ENCODE measurements around the gene TEX51.

TEX51 gene

DNA sequence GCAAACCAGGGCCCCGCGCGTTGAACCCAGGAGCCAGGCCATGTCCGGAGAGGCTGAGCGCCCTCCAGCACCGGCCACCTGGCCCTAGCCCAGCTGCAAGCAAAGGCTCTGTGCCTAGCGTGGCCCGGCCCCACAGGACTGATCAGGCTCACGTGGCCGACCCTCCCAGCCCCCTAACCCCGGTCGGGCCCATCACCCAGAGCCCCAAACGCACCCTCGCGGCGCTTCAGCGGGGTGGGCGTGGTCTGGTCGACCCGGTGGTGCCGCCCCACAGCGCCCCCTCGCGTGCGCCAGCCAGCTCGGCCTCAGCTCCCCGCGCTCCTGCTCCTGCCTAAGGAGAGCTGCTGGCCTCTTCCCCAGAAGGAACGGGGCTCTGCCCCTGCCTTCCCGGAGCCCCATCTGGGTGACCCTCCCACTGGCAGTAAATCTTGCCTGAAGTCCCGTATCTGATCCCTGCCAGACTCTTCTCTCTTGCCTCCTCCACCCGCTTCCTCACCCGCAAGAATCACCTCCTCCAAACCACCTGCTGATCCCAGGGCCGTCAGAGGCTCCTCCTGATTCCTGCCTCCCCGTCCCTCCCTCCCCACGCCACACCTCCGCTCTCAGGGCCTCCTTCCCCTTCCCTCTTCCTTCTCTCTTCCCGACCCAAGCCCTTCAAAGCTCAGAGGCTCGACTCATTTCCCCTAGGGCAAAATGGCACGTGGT, 12.3 kb upstream of the TEX51 start:
- TF ChIP-seq, protein P1, sequence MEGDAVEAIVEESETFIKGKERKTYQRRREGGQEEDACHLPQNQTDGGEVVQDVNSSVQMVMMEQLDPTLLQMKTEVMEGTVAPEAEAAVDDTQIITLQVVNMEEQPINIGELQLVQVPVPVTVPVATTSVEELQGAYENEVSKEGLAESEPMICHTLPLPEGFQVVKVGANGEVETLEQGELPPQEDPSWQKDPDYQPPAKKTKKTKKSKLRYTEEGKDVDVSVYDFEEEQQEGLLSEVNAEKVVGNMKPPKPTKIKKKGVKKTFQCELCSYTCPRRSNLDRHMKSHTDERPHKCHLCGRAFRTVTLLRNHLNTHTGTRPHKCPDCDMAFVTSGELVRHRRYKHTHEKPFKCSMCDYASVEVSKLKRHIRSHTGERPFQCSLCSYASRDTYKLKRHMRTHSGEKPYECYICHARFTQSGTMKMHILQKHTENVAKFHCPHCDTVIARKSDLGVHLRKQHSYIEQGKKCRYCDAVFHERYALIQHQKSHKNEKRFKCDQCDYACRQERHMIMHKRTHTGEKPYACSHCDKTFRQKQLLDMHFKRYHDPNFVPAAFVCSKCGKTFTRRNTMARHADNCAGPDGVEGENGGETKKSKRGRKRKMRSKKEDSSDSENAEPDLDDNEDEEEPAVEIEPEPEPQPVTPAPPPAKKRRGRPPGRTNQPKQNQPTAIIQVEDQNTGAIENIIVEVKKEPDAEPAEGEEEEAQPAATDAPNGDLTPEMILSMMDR (IDR thresholded peaks at IDR 0.05; ENCODE audit: insufficient read depth, low read depth, low read length, missing control alignments): no peak
- peak; percentile 3 for DNase-seq (ENCODE audit: low read depth)
- no peak overlapping the region for H3K4me3 ChIP-seq (ENCODE audit: low read length)

DNA sequence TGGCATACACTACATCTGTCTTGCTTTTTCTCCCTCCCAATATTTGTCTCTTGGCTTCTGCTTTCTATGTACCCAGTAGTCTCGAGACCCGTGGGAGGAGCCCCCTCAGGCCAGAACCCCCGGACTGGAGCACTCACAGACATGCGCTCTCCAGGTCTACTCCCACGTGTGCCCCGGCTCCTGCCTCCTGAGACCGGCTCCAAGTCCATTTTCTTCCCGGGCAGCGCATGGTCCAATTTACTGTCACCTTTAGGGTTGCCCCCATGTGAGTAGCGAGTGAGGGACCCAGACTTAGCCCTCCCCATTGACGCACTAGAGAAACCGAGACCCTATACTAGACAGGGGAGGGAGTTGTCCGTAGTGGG, 11.8 kb upstream of the TEX51 start:
- no peak for DNase-seq (ENCODE audit: low read depth)
- TF ChIP-seq, protein P1 (IDR thresholded peaks at IDR 0.05; ENCODE audit: insufficient read depth, low read depth, low read length, missing control alignments): no peak
- no peak overlapping the region for H3K4me3 ChIP-seq (ENCODE audit: low read length)

DNA sequence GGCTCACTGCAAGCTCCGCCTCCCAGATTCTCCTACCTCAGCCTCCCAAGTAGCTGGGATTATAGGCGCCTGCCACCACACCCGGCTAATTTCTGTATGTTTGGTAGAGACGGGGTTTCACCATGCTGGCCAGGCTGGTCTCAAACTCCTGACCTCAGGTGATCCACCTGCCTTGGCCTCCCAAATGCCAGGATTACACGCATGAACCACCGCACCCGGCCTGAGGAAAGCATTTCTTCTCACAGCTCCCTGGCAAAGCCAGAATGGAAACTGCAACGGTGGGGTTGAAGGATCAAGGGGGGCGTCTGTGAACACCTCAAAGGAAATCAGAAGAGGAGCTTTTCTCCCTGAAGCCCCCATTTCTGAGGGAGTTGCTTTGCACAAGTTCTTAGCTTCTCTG, 11.2 kb upstream of the TEX51 start:
- no peak for DNase-seq (ENCODE audit: low read depth)
- no peak overlapping the region for H3K4me3 ChIP-seq (ENCODE audit: low read length)
- TF ChIP-seq, protein P1 (IDR thresholded peaks at IDR 0.05; ENCODE audit: insufficient read depth, low read depth, low read length, missing control alignments): no peak

DNA sequence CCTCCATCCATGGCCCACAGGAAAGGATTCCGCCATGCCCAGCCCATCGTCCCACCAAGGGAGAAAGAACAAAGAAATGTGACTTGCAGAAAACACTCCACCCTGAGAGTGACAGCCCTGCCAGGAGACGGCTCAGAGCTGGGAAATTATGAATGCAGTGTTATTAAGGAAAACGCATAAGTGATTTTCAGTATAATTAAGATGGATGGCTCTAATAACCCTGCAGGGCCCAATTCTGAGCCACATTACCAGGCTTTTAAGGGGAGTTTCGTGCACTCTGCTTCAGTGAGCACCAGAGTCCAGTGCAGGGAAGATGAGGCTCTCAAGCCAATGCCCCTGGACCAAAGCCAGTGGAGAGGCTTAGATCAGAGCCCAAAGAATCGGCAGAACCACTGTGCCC, 10.6 kb upstream of the TEX51 start:
- no peak for DNase-seq (ENCODE audit: low read depth)
- TF ChIP-seq, protein P1 (IDR thresholded peaks at IDR 0.05; ENCODE audit: insufficient read depth, low read depth, low read length, missing control alignments): no peak
- H3K4me3 ChIP-seq (ENCODE audit: low read length): no peak overlapping the region

DNA sequence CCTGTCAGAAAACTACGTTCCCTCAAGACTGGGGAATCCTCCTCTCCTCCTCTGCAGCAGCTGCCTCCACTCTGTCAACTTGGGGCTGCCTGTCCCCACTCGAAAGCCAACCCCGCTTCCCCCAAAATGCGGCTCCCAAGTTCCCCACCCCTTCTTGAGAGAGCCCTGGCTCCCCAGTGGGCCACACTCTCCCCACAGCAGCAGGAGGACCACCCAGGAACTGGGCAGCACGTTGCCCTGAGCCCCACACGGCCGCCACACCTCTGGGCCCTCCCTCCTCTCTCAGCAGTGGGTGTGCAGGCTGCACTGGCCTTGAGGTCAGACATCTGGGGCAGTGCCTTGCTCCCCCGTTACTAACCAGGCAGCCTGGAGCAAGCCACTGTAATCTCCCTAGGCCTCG, 9.6 kb upstream of the TEX51 start:
- DNase-seq (ENCODE audit: low read depth): no peak

DNA sequence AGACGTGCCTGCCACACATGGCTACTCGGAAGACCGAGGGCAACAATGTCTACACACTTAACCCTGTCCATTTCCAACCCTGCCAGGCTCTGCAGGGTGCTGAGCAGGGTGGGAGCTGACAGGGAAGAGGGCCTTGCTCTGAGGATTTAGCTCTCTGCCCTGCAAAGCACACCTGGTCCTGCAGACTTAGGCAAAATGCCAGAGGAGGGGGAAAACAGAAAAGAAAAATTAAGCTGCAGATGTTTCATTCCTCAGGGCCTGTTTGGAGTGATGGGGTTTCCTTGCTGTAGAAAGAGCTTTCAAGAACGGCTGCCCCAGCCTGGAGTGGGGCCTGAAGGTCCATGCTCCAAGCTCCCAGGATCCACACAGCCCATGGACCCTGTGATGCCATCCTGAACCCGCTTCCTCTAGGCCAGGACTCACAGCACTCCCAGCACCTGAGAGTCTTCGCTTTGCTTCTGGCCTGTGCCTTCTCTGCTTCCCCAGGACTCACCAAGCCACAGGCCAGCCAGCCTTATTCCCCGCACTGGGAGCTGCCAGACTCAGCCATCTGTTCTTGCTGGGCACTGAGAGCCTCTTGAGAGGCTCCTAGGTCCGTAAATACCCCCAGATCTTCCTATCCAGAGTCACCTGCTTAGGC, 9.1 kb upstream of the TEX51 start:
- DNase-seq (ENCODE audit: low read depth): no peak
- TF ChIP-seq, protein P1 (IDR thresholded peaks at IDR 0.05; ENCODE audit: insufficient read depth, low read depth, low read length, missing control alignments): no peak
- no peak overlapping the region for H3K4me3 ChIP-seq (ENCODE audit: low read length)

More for the DNA sequence above, 9.6 kb upstream of the TEX51 start:
- TF ChIP-seq, protein P1 (IDR thresholded peaks at IDR 0.05; ENCODE audit: insufficient read depth, low read depth, low read length, missing control alignments): no peak
- H3K4me3 ChIP-seq (ENCODE audit: low read length): no peak overlapping the region

DNA sequence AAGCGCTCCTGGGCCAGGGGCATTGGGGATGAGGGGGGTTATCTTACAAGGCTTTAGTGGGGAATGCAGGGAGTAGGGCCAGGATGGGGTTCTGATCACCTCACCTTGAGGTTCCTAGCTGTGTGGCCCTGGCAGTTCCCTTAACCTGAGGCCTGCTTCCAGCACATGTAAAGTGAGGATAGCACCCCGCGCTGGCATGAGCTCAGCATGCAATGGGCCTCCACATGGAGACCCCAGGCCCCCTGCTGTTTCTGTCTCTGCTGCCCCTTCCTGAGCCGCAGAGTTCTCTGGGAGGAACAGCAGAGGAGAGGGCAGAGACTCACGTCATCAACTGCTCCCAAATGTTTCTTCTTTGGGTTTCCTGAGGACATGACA, 8.6 kb upstream of the TEX51 start:
- DNase-seq (ENCODE audit: low read depth): no peak
- TF ChIP-seq, protein P1 (IDR thresholded peaks at IDR 0.05; ENCODE audit: insufficient read depth, low read depth, low read length, missing control alignments): no peak
- H3K4me3 ChIP-seq (ENCODE audit: low read length): no peak overlapping the region
